UCSD-AML1 (cell line): ENCODE data around the gene KRTAP5-8.
A peak's percentile ranks its signal among the peaks of the same experiment; 100 is the strongest.
"Not testable (repeated sequence)": the region's sequence is repeated elsewhere in the genome, so short reads cannot be mapped to it uniquely, and the experiment has no call there.

Experiments used
- DNase-seq: peaks from one replicate; lab custom pipeline; 2025; ENCODE audit not compliant: unreplicated experiment; lab: John Stamatoyannopoulos, UW

The KRTAP5-8 gene

DNA sequence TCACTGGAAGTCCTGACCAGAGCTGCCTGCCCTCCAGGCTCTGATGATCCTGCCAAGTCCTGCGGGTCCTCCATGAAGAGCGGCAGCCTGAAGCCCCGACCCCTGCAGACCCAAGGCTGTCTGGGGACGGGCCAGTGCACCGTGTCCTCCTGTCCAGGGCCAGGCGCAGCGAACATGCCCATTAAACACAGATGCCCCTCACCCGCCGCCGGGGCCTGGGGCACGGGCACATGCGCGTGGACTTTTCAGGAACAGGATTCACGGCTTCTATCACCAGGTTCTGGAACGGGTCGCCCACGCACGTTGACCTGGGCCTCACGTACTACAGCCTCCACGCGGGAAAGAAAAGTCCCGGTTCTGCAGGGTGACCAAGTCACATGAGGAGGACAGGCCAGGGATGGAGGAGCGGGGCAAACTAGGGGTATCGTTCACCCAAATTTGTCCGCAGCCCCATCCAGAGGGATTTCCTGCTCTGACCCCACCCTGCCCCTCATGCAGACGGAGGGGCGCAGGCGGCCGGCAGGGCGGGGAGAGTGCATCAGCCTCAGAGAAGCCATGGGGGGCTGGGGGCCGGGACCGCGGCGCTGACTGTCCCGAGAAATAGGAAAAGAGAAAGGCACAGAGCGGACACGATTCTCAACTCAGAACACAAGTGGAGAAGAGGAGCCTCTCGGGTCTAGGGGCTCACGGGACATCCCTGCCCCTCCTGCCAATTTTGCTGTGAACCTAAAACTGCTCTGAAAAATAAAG lies 33.5 kb downstream of the KRTAP5-8 start:
- DNase-seq, result not testable (repeated sequence)

DNA sequence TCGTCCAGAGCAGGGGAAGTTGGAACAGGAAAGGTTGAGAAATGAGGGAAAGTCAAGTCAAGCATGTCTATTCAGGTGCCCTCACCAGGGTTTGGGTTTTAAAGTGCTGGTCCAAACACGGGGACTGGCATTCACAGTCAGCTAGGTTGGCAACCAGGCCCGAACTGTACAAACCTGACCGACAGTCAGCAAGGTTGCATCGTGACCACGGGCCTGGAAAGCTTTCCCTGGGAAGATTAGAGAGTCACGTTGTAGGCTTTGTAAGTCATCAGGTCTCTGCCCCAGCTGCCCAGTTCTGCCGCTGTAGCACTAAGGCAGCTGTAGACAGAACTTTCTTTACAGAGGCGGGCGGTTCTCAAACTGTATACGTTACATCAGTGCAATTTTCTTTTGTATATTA lies 35.0 kb downstream of the KRTAP5-8 start:
- no peak for DNase-seq

DNA sequence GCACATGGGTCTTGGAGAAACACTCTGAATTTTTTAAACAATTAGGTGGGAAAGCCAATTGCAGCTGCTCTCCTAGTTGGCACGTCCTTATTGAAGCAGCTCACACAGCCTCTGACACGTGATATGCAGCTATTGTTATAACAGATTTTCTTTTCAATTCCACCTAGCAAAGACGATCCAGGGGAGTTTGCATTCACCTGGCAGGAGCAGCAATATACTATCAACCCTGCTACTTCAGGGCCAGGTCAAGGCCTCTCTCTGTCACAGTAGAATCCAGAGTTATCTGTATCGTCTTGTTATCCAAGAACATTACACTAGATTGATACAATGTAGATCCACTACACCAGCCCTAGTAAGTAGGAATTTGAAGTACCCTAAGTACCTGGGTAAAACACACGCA lies 36.6 kb downstream of the KRTAP5-8 start:
- no peak for DNase-seq

DNA sequence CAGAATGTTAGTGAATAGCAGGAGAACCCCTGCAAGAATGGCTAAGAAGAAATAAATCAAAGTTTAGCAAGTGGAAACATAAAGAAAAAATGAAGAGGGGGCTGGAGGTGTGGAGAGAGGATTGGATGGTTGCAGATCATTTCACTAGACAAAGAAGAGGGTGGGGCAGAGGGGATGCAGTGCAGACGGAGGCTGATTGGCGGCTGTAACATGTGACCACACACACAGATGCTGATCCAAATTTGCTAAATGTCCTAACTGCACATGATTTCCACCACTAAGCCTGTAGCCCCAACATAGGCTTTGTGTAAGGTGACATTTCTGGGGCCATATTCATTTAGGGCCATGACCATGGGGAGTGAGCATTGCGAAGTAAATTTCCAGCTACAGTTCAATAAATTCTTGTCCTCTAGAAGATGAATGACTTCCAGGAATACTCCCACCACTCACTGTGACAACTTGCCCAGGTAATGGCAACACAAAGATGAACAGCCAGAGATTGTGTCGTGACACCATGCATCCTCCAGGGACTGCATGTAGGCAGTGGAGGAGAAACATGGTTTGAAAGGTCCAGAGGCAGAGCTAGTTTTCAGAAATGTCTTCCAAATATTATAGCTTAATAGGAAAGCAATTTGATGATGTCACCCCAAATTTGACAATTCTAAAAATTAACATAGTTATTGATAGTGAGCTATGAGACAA lies 38.0 kb downstream of the KRTAP5-8 start:
- no peak for DNase-seq

DNA sequence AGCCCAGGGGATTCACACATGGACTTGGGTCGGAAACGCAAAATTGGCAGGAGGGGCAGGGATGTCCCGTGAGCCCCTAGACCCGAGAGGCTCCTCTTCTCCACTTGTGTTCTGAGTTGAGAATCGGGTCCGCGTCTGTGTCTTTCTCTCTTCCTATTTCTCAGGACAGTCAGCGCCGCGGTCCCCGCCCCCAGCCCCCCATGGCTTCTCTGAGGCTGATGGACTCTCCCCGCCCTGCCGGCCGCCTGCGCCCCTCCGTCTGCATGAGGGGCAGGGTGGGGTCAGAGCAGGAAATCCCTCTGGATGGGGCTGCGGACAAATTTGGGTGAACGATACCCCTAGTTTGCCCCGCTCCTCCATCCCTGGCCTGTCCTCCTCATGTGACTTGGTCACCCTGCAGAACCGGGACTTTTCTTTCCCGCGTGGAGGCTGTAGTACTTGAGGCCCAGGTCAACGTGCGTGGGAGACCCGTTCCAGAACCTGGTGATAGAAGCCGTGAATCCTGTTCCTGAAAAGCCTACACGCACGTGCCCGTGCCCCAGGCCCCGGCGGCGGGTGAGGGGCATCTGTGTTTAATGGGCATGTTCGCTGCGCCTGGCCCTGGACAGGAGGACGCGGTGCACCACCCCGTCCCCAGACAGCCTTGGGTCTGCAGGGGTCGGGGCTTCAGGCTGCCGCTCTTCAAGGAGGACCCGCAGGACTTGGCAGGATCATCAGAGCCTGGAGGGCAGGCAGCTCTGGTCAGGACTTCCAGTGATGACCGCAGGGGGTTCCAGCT lies 39.1 kb downstream of the KRTAP5-8 start:
- not testable (repeated sequence) for DNase-seq

DNA sequence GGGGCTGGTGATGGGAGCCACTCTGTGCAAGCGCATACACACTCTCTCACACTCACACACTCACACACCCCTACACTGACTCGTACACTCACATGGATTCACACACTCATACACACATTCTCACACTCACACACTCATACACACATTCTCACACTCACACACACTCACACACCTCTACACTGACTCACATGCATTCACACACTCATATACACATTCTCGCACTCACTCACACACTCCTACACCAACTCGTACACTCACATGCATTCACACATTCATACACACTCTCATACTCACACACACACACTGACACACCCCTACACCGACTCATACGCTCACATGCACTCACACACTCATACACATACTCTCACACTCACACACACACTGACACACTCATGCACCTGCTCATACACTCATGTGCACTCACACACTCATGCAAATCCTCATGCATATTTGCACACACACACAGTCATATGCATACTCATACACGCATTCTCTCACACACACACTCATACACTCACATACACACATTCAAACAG lies 39.7 kb downstream of the KRTAP5-8 start:
- DNase-seq, result no peak

DNA sequence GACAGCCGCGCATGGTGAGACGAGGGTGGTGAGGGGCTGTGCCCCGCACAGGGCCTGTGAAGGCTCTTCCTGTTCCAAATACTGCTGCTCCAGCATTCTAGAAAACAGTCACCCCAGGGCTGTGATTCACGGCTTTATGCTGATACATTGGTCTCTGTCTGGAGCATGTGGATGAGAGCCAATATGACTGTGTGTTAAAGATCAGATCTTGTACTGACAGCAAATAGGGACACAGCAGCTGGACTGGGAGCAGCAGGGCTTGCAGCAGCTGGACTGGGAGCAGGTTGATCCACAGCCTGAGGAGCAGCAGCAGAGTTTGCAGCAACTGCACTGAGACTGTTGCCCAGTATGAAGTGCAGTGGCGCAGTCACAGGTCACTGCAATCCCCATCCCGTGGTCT lies 41.7 kb downstream of the KRTAP5-8 start:
- DNase-seq, result not testable (repeated sequence)

DNA sequence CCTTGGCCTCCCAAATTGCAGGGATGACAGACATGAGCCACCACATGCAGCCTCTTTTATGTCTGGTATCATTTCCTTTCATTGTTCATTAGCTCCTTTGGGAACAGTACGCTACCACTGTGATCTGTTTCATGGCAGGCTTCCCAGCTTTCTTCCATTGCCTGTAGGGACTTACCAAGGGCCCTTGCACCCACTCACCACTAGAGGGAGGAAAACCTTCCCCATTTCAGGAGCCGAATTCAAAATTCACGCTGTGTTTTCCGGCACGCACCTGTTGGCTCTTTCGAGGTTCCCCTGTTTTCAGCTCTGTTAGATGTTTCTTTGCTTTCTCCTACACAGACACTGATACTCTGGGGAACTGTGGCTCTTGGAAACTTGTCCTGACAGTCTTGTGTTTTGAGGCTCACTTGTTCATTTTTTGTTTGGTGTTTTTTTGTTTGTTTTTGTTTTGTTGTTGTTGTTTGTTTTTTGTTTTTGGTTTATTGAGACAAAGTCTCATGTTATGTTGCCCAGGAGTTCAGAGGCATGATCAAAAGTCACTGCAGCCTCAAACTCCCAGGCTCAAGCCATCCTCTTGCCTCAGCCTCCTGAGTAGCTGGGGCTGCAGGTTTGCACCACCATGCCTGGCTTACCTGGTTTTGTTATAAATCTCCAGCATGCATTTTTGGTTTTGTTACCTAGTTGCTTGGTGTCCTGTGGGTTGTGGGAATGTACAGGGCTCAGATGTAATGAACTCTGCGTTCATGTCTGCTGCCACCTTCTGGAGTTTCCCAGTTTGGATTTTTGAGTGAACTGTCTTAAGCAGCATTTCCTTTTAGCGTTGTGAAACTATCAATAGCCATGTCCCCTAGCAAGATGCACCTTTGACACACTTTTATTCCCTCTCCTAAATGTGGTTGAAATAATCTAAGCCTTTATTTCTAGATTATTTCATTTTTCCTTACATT lies 42.5 kb downstream of the KRTAP5-8 start:
- DNase-seq, result peak; percentile 24

DNA sequence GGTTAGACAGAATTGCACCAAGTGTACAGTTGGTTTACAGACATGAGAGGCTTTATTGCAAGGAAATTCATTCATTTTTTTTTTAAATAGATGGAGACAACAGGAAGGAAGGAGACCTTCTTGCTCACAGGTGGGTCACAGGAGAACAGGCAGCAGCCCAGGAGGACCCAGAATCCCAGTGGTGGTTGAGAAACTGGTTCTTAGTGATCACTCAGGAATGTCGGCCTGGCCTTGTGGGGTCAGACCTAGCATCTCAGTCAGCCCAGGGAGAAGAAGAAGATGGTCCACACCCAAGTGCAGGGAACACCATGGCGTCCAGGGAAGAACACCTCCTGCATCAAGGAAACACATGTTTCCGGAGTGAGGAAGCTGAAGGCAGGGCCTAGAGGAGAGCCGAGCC lies 44.0 kb downstream of the KRTAP5-8 start:
- no peak for DNase-seq

DNA sequence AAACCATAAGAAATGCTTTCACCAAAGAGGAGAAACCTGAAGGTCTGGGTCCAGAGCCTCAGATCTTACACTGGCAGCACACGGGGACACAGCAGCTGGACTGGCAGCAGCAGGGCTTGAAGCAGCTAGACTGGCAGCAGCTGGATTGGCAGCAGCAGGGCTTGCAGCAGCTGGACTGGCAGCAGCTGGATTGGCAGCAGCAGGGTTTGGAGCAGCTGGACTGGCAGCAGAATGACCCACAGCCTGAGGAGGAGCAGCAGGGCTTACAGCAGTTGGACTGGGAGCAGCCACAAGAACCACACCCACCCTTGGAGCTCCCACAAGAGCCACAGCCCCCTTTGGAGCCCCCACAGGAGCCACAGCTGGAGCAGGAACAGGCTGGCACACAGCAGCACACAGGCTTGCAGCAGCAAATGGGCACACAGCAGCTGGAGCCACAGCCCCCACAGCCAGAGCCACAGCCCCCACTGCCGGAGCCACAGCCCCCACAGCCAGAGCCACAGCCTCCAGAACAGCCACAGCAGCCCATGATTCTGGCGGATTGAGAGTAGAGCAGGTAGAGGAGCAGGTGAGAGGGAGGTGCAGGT lies 44.6 kb downstream of the KRTAP5-8 start, which contains the start of gene KRTAP5-11:
TSS of gene KRTAP5-11 (minus strand) at position 567 of the 587 bp plus-strand sequence. CDS start at position 529, 38 bp downstream.
- no peak for DNase-seq

DNA sequence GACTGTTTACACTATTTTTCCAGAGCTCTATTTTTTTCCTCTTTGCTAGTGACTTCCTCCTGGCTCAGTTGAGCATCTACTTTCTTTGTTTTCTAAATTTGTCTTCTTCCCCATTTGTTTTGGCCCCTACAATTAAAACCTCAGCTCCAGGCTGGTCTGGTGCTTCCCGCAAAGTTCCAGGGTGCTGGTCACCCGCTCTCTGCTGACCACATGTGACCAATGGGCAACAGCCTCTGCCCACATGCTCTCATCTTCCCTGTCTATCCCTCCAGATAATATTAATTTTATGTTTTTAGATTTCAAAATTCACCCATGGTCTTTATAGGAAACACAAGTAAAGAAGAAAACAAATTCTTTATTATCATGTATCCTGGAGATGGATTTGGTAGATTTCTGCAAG lies 45.1 kb downstream of the KRTAP5-8 start:
- not testable (repeated sequence) for DNase-seq

DNA sequence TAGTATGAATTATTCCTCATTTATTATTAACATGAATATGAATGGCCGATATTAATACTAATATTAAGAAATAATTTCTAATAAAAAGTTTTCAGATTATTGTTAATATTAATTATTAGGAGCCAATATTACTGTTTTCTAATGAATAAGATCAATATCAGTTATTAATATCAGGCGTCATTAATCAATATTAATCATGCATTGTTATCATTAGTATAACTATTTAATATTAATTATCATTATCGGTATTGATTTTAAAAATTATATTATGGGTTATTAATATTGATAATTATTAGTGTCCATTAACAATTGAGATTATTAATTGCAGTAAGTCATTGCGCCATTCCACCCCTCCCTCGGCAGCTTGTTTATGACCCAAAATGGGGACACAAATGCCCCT lies 47.8 kb downstream of the KRTAP5-8 start:
- not testable (repeated sequence) for DNase-seq

DNA sequence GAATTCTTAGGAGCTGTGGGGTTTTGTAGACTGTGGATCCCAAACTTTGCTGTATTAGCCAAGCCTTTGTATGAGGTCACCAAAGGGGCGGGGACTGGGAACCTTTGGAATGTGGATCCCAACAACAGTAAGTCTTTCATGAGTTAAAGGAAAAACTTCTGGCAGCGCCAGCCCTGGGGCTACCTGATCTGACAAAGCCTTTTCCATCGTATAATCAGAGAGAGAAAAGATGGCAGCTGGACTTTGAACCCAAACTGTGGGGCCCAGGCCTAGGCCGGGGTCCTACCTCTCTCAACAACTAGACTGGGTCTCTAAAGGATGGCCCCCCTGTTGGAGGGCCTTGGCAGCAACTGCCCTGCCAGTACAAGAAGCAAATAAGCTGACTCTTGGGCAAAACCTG lies 50.5 kb downstream of the KRTAP5-8 start:
- not testable (repeated sequence) for DNase-seq
